ENCODE data around the gene NYAP2.

DNA sequence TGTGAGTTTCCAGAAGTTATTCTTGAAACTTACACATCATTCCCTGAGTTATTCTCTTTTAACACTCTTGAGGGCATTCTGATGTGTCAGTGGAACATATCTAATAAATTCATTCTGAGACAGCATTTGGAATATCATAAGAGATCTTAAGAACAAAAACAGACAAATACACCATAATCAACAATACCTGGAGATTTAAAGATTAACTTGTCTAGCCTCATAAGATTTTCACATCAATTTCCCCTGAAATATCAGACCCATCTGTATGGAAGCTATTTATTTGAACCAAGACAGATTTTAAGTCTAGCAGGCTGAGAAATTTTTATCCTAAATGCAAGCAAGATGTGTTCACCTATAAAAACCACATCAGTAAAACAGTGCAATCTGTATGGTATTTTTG, 181.6 kb downstream of the NYAP2 start:
- TF ChIP-seq, protein P1, sequence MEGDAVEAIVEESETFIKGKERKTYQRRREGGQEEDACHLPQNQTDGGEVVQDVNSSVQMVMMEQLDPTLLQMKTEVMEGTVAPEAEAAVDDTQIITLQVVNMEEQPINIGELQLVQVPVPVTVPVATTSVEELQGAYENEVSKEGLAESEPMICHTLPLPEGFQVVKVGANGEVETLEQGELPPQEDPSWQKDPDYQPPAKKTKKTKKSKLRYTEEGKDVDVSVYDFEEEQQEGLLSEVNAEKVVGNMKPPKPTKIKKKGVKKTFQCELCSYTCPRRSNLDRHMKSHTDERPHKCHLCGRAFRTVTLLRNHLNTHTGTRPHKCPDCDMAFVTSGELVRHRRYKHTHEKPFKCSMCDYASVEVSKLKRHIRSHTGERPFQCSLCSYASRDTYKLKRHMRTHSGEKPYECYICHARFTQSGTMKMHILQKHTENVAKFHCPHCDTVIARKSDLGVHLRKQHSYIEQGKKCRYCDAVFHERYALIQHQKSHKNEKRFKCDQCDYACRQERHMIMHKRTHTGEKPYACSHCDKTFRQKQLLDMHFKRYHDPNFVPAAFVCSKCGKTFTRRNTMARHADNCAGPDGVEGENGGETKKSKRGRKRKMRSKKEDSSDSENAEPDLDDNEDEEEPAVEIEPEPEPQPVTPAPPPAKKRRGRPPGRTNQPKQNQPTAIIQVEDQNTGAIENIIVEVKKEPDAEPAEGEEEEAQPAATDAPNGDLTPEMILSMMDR (IDR thresholded peaks at IDR 0.05), result no peak
- TF ChIP-seq POLR2A (IDR thresholded peaks at IDR 0.05) (no peak), EP300 (IDR thresholded peaks at IDR 0.05; ENCODE audit: low read depth) (no peak), POLR2AphosphoS5 (IDR thresholded peaks at IDR 0.05) (no peak)

Measured in transverse colon (tissue), 4 donors.